Large intestine (tissue), 3 donors: ENCODE measurements around the gene HTR1A. TPM values are rescaled to one million over a fixed set of nuclear protein-coding genes. Genes with fewer than 3 reads are reported as not detected.

ENCODE experiments used
- DNase-seq, 2 donors: peaks; one replicate each; pipeline versions ENCODE4 v3.0.0 to v3.0.0-alpha.2; 2013
- H3K27ac ChIP-seq: one replicate; pipeline ENCODE4 v1.5.1; 2013; ENCODE audit warnings: low read length
- H3K27me3 ChIP-seq: 2 replicates; pipeline ENCODE4 v1.6.1; 2013; ENCODE audit warnings: low read length; ENCODE audit not compliant: control insufficient read depth, insufficient read depth
- H3K36me3 ChIP-seq: 2 replicates; pipeline ENCODE4 v1.6.1; 2013; ENCODE audit warnings: low read length; ENCODE audit not compliant: control insufficient read depth, insufficient read depth
- H3K4me1 ChIP-seq: one replicate; pipeline ENCODE4 v1.6.1; 2013; ENCODE audit warnings: low read length; ENCODE audit not compliant: control insufficient read depth, insufficient read depth
- H3K4me3 ChIP-seq: one replicate; pipeline ENCODE4 v1.5.1; 2013; ENCODE audit warnings: low read length
- H3K9me3 ChIP-seq: one replicate; pipeline ENCODE4 v1.6.1; 2013; ENCODE audit warnings: mild to moderate bottlenecking, low read depth, low read length, moderate library complexity; ENCODE audit not compliant: control insufficient read depth
- WGBS: methylation state at CpG from one replicate; pipeline ENCODE4 v1.1.5; 2013; ENCODE audit warnings: low lambda C conversion rate; ENCODE audit not compliant: insufficient coverage; 5-methylcytosine and 5-hydroxymethylcytosine counted together
- polyA plus RNA-seq: library from polyadenylated mRNA; unstranded; fragments of 120-200 nt; gene quantifications from one replicate; pipeline ENCODE4 v1.2.1, GENCODE V29; 2013

Gene HTR1A
- polyA plus RNA-seq, 1 donor = not detected

DNA sequence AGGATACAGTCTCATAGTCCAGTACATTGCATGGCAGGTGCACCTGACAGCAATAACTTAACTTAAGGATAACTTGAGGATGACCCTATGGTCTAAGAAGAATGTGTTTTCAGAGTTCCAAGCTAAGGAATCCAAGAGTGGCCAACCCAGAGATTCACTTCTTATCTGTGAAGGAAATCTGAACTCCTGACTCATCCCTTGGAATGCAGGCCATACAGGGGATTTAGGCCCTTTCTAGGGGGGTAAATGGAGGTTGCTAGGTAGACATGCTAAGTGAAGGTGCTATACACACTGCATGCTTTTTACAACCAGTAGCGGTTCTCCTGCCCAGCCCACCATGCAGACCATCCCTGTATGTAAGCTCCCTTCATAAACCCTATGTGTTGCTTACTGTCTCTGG, 50.4 kb downstream of the HTR1A start:
- Histone ChIP-seq H3K36me3 (no peaks in the 10 kb centered on the region), H3K4me1 (no peaks in the 10 kb centered on the region), H3K27me3 (no peaks in the 10 kb centered on the region), H3K9me3 (no peaks in the 10 kb centered on the region), H3K4me3 (no peak overlapping the region), H3K27ac (no peak overlapping the region)
- DNase-seq = no peak
- whole genome bisulfite sequencing = no CpG with 5 or more reads among the region's 1 CpG

Other genes with a start within 250 kb of the HTR1A start
- gene RNF180, start 203.4 kb upstream of the HTR1A start, polyA plus RNA-seq = 5.6 TPM